Glomerular endothelial cell (primary cell): ENCODE measurements around the gene CDK9. TPM values are rescaled to one million over a fixed set of nuclear protein-coding genes. Genes with fewer than 3 reads are reported as not detected.

Experiments used
- DNase-seq: peaks from one replicate; pipeline ENCODE4 v3.0.0-alpha.2; 2011; ENCODE audit warnings: low read depth, low spot score; ENCODE audit errors: extremely low read depth
- total RNA-seq: library from RNA; depleted of rRNA; stranded (reverse); fragments of >200 nt; gene quantifications from 2 replicates; pipeline ENCODE4 v1.2.3, GENCODE V29; 2015

The CDK9 gene
- total RNA-seq, 1 donor from 2014 or later, result 110 TPM

DNA sequence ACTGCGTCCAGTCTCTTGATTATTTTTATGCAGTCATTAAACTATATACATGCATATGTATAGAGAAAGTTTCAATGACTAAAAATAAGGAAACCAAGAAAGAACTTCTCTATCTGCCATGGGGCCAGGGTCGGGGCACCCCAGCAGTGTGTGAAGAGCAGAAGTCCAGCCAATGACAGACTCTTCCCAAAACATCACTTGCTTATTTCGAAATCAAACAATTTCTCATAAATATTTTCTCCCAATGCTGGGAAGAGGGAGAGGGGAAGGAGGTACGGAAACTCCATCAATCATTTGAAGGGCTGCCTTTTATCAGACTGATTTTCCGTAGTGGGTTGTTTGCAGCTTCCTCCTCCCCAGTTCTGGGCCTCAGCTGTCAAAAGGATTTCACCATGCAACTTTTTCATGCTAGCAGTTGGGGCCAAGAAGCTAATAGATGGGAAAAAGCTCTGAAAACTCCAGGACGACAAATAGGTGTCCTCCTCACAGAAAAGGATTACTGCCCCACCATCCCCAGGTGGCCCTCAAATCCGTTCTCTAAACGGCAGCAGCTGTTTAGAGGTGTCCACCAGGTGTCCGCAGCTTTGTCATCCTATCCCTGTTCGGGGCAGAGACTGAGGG is 16.2 kb downstream of the CDK9 start:
- DNase-seq, result no peak

DNA sequence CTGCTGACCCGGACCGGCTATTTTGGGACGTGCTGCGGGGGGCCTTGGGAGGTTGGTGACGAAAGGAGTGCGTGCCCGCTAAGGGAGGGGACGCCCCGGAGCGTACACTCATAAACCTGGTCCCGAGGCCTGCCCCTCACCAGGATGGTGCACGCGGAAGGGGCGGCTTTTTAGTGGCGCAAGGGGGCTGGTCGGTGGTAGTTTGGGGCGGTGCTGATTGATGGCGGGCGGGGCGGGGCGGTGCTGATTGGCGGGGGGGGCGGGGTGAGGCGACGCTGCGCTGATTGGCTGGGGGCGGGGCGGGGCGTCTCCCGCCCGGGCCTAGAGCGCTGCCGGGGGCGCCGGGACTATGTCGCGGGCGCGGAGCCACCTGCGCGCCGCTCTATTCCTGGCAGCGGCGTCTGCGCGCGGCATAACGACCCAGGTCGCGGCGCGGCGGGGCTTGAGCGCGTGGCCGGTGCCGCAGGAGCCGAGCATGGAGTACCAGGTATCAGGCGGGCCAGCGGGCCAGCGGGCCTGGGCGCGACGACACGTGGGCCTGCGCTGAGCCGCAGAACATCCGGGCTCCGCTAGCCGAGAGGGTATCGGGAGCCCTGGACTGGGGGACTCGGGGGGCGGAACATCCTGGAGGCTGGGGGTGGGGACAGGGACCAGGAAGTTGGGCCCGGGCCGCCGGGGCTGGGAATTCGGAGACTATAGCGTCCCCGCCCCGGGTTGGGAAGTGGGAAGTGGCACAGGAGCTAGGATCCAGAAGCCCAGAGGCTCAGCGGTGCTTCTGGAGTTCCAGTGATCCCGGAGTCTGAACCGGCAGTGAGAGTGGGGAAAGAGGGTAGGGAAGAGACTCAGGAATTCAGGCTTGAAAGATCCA is 17.0 kb downstream of the CDK9 start, which contains the start of gene FPGS:
Gene FPGS (plus strand): TSS at position 307 of the 868 bp plus-strand sequence. CDS start 43 bp downstream, at position 350.
- no peak for DNase-seq

DNA sequence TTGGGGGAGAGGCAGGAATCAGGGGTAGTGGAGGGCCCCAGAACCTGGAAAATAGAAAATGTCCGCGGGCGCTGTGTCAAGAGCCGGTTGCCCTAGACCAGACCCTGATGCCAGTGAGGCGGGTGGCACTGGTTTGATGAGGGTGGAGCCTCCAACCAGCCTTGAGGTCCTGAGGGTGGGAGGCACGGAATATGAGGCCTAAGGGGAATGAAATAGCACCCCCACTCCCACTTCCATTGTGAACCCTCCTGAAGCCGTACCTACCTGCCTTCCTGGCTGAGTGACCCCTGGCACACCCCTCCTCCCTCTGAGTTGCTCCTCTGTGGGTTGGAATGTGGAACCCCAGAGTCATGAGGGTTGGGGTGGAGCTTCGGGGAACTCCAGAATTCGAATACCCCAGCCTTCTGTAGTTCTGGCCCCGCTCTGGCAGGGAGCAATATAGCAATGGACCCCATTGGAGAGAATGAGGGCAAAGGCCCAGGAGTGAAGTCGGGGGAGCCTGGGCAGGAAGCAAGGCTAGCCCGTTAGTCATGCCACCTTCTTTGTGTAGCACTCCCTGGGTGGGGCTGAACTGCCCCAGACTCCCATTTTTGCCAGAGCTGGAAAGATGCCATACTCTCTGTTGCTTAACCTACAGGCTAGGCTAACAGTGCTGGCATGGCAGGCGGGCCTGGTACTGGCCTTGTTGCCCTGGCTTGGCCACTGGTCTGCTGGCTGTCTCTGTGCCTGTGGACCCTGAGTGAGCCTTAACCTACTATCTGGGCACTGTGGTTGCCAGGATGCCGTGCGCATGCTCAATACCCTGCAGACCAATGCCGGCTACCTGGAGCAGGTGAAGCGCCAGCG is 17.9 kb downstream of the CDK9 start:
- no peak for DNase-seq

DNA sequence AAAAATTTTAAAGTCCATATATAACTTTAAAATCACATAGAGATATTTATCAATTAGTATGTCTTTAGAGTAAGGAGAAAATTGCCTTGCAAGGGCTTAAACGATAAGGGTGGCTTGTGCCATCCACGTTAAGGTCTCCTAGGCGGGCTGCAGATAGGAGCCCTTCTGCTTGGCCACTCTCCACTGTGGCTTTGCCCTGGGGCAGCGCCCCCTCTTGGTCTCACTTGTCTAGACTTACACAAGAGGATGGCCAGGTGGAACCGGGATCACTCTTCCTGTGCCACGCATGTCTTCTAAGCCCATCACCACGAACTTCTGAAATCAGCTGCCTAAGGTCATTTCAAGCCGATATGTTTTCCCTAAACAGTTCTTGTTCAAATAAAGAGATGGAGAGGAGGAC is 19.8 kb downstream of the CDK9 start:
- DNase-seq, result no peak

DNA sequence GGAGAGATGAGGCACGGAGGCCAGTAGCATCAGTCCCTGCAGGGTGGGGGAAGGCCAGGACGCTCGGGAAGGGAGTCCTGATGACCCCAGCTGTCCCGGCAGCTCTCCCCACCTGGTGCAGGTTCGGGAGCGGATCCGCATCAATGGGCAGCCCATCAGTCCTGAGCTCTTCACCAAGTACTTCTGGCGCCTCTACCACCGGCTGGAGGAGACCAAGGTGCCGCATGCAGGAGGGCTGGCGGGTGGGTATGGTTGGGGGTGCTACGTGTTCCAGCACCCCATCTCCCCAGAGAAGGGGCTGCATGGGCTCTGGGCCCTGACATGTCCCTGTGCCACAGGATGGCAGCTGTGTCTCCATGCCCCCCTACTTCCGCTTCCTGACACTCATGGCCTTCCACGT is 21.0 kb downstream of the CDK9 start:
- no peak for DNase-seq

DNA sequence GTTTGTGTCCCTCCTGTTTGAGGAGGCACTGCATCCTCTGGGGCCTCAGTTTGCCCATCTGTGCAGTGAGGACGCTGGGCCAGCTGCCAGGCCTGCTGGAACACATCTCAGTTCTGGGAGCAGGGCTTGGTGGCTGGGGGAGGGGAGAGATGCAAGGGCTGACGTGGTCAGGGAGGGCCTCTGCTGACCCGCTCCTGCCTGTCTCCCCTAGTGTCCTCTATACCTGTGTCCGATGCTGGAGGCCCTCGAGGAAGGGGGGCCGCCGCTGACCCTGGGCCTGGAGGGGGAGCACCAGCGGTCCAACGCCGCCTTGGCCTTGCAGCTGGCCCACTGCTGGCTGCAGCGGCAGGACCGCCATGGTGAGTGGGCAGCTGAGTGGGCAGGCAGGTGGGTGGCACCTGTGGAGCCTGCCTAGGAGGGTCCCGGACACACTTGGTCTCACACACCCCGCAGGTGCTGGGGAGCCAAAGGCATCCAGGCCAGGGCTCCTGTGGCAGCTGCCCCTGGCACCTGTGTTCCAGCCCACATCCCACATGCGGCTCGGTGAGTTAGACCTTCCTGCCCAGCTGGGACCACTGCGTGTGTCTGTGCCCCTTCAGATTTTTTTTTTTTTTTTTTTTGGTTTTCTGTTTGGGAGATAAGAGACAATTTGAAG is 22.6 kb downstream of the CDK9 start:
- no peak for DNase-seq

DNA sequence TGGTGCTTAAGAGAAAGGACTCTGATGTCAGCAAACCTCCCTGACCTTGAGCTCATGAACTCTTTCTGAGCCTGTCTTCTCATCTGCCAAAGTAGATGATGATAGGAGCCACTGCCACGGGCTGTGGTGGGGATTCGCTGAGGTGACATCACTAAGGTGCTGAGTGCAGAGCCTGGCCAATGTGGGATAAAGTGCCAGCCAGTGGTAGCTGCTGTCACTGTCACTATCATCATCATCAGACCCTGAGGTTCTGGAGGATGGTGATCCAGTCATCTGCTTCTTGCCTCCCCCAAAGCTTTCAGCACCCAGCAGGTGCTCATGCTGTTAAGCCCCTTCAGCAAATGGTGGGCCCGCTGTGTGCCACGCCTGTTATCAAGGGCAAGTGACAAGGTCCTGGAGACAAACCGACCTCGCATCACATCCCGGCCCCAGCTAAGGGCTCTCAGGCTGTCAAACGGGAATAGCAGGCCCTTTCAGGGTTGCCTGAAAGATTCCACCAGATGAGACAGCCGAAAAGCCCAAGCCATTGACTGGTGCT is 23.2 kb downstream of the CDK9 start:
- no peak for DNase-seq

DNA sequence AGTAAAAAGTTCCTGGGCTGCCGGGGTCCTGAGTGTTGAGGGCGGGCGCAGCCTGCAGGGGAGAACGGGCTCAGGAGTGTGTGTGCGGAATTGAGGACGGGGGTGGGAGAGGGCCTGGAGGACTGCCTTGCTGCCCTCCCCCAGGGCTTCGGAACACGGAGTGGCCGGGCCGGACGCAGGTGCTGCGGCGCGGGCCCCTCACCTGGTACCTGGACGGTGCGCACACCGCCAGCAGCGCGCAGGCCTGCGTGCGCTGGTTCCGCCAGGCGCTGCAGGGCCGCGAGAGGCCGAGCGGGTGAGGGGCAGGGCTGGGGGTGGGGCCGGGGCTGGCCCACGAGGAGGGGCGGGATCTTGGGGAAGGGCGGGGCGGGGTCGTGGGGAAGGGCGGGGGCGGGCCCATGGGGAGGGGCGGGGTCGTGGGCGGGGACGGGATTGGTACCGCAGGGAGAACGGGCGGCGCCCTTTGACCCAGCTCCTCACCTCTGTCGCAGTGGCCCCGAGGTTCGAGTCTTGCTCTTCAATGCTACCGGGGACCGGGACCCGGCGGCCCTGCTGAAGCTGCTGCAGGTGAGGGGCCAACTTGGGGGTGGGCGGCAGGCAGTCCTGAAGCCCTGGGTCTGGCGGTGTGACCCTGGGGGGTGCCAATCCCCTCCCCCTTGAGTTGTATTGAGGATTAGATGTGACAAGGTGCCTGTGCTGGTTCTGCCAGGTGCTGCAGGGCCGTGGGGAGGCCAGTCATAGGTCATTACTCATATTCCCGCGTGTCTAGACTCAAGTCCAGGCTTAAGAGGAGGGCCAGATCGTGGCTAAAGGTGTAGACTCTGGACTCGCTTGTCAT is 23.9 kb downstream of the CDK9 start:
- DNase-seq, result no peak

DNA sequence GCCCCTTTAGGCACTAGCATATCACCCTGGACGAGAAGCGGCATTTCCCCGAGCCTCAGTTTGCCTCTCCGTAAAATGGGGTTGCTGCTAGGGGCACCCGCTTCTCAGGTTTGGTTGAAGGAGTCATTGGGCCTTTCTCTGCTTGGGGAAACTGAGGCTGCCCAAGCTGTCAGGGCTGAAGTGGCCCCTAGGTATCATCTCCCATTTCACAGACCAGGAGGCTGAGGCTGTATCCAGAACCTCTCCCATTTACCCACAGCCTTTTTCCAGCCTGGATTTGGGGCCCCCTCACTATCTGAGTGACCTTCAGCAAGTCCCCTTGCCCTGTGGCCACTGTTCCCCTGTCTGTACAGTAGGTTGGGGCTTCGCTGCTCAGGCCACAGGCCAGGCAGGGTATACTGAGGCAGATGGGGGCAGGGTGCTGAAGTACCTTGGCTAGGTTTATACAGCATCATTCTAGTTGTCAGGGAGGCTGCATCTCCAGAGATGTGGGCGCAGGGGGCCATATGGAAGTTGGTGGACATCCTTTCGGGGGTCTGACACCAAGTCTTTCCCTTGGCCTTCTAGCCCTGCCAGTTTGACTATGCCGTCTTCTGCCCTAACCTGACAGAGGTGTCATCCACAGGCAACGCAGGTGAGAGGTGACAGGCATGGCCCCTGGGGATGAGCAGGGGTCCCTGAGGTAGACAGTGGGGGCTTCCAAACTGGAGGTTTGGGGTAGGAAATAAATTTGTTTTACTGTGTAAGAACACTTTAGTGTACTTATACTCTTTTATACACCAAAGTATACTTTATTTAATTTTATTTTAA is 24.7 kb downstream of the CDK9 start:
- DNase-seq, result no peak

DNA sequence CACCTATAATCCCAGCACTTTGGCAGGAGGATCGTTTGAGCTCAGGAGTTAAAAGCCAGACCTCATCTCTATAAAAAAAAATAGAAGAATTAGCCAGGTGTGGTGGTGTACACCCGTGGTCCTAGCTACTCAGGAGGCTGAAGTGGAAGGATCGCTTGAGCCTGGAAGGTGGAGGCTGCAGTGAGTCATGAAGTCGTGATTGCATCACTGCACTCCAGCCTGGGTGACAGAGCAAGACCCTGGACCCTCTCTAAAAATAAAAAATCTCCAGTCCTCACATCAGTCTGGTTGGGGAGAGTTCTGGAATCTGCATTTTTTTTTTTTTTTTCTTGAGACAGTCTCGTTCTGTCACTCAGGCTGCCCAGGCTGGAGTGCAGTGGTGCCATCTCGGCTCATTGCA is 26.2 kb downstream of the CDK9 start:
- no peak for DNase-seq

DNA sequence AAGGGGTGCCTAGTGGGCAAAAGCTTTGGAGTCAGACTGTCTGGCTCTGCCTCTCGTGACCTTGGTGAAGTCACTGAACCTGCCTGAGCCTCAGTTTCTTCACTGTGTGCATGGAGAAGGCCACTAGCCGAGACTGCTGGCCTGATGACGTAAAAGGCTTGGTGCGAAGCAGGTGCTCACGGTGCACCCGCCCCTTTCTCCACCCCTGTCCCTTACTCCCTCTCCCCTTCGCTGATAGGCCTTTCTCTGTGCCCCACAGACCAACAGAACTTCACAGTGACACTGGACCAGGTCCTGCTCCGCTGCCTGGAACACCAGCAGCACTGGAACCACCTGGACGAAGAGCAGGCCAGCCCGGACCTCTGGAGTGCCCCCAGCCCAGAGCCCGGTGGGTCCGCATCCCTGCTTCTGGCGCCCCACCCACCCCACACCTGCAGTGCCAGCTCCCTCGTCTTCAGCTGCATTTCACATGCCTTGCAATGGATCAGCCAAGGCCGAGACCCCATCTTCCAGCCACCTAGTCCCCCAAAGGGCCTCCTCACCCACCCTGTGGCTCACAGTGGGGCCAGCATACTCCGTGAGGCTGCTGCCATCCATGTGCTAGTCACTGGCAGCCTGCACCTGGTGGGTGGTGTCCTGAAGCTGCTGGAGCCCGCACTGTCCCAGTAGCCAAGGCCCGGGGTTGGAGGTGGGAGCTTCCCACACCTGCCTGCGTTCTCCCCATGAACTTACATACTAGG is 27.3 kb downstream of the CDK9 start:
- no peak for DNase-seq

DNA sequence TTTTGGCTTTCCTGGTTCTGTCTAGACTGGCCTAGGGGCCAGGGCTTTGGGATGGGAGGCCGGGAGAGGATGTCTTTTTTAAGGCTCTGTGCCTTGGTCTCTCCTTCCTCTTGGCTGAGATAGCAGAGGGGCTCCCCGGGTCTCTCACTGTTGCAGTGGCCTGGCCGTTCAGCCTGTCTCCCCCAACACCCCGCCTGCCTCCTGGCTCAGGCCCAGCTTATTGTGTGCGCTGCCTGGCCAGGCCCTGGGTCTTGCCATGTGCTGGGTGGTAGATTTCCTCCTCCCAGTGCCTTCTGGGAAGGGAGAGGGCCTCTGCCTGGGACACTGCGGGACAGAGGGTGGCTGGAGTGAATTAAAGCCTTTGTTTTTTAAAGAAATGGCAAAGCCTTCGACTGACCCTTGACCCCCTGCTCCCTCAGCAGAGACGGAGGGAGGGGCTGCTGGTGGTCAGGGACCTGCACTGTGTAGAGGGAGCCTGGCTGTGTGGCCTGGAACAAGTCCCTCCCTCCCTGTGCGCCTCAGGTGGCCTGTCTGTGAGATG is 27.9 kb downstream of the CDK9 start:
- DNase-seq, result no peak

DNA sequence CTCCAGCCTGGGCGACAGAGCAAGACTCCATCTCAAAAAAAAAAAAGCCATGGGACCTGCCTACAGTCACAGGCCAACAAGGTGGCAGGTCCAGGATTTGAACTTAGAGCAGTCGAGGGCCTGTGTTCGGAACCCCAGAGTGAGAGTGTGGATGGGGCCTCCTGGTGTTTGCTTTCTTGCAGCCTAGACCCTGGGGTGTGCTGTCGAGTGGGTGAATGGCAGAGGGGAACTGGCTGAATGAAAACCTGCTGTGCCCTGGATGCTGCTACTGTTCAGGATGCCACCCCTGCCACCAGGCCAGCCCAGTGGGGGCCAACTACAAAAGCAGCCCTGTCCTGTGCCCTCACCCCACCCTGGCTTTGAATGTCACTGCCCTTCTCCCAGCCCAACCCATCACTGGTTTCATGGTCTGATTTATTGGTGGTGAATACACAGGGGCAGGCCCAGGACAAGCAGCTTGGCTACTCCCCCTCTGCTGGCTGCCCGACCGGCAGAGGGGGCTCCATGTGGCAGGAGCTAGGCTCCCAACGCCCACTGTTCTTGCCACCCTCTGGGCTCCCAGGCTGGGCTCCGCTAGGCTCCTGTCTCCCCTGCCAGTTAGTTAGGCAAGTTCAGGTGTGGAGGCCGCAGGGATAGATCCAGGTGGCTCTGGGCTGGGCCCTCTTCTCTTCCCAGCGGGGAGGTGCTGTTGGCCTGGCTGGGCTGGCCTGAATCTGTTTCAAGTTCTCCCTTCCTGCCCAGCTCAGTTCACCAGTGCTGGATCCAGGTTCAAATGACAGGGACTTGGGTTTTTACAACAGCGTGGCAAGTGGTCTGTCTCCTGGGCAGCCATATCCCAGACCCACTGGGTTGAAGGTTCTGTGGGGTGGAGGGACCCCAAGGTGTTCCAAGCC is 29.0 kb downstream of the CDK9 start:
- no peak for DNase-seq

DNA sequence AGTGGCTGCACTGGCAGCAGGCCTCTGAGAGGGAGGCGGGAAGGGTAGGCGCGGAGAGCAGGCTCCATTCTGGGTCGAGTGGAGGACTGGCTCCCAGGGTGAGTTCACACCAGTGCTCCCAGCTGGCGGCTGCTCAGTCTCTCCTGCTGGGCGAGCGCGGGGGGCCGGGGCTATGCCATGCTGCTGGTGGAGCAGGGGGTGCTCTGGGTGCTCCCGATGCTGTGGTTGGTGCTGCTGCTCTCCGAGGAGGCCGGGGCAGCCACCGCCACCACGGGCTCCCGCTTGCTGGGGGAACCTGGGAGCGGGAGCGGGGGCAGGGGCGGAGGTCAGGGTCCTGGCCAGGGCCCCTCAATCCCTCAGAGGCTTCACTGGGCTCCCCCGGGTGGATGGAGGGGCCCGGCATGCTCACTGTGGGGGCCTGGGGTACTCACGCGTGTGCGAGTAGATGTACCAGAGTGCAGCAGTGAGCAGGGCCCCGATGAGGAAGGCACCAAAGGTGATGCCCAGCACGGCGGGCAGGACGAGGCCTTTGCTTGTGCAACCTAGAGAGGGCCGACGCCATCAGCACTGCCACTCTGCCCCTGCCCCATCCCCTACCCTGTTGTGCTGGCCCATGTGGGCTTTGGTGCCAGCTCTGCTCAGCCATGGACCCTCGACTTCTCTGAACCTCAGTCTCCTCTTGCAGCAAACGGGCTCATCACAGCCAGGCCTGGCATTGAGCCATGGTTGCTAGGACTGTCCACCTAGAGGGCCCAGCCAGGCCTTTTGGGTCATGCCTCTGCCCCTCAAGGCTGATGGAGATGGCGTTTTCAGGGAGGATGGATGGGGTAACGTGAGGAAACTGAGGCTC is 29.9 kb downstream of the CDK9 start:
- DNase-seq, result no peak

DNA sequence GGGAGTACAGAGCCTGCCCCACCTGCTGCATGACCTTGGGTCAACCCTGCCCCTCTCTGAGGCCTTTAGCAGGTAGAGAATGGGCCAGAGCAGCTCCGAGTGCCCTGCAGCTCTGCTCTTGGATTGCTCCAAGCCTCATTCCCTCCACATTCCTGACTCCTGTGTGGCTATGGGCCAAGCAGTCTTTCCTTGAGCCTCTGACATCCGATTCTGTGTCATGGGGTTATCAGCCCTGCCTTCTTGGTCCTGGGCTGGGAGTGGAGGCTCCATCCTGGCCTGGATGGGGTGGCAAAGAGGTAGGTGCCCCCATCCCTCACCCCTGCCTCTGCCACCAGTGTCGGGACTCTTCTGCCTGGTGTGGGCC is 30.5 kb downstream of the CDK9 start:
- DNase-seq, result no peak

DNA sequence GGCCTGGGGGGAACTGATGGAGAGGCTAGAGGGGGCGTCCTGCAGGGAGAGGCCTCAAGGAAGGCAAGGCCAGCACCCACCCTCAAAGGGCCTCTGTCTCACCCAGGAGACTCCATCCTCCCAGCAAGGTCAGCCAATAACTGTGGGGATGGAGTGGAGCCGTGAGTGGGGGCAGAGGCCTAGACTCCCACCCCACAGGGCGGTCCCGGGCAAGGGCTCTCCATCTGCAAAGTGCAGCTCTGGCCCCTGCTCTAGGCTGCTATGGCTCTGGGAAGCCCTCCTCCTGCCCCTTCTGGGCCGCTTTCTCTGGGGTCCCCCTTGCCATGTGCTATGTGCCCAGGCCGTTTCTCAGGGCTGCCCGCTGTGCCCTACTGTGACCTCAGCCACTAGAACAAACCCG is 30.9 kb downstream of the CDK9 start:
- DNase-seq, result no peak
